Upper lobe of right lung (tissue), 1 donor: ENCODE results near the gene LRRC49. TPM values are rescaled to one million over a fixed set of nuclear protein-coding genes. Genes with fewer than 3 reads are reported as not detected.
A peak's percentile ranks its signal among the peaks of the same experiment; 100 is the strongest.

Experiments used
- ATAC-seq: fragments of 200-7000 bp; cut with Tn5 transposase; one replicate; pipeline ENCODE4 v1.9.1; 2020; ENCODE audit warnings: mild to moderate bottlenecking, moderate library complexity
- DNase-seq: peaks from one replicate; pipeline ENCODE4 v3.0.0-alpha.2; 2020
- H3K27ac ChIP-seq: fragments of 200-600 bp; one replicate; pipeline ENCODE4 v1.8.0; 2022
- H3K27me3 ChIP-seq: fragments of 200-600 bp; one replicate; pipeline ENCODE4 v1.8.0; 2022; ENCODE audit warnings: mild to moderate bottlenecking
- H3K36me3 ChIP-seq: fragments of 200-600 bp; one replicate; pipeline ENCODE4 v1.8.0; 2022
- H3K4me1 ChIP-seq: fragments of 200-600 bp; one replicate; pipeline ENCODE4 v1.8.0; 2022
- H3K4me3 ChIP-seq: fragments of 200-600 bp; one replicate; pipeline ENCODE4 v1.8.0; 2022; ENCODE audit warnings: mild to moderate bottlenecking
- H3K9me3 ChIP-seq: fragments of 200-600 bp; one replicate; pipeline ENCODE4 v1.8.0; 2022
- intact Hi-C: fragments of 100-400 bp; cut with DNase I; formaldehyde crosslinking; loops from one replicate; pipeline ENCODE4 v1.11.0; 2022
- total RNA-seq: library from RNA; stranded (reverse); fragmentation: NEBNext Ultra II Directional; extraction: Animal tissue kit (Norgen Biotek cat#: 25700); gene quantifications from one replicate; pipeline ENCODE4 v1.2.1, GENCODE V29; 2021
- TF ChIP-seq, protein P1 (sequence below): fragments of 200-600 bp; IDR thresholded peaks from one replicate; pipeline ENCODE4 v1.8.0; 2022; ENCODE audit warnings: antibody characterized with exemption
- donor health status: DM: no; HTN: yes; CAD: no; lungs with severe emphysema.

Gene LRRC49
- total RNA-seq, 1 donor from 2014 or later: 4.3 TPM

DNA sequence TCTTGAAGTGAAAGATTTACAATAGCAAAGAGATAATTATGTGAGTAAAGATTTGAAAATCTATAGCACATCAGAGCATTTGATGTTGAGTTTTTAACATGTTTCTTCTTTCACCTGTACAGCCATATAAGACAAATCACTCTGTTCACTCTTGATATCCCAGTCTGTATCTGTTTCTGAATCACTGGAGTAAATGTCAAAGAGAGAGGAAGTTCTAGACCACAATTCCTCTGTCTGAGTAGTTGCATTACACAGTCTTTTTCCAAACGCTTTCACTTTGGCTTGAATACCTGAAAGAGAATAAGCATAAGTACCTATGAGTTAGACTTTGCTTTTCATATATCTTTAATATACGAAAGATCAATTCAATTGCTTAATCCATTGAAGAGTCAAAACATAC lies 10.3 kb upstream of the LRRC49 start:
- Histone ChIP-seq H3K27me3 (no peaks in the 10 kb centered on the region), H3K27ac (no peak overlapping the region), H3K36me3 (no peaks in the 10 kb centered on the region), H3K4me1 (no peaks in the 10 kb centered on the region), H3K4me3 (no peak overlapping the region), H3K9me3 (no peaks in the 10 kb centered on the region)
- TF ChIP-seq, protein P1, sequence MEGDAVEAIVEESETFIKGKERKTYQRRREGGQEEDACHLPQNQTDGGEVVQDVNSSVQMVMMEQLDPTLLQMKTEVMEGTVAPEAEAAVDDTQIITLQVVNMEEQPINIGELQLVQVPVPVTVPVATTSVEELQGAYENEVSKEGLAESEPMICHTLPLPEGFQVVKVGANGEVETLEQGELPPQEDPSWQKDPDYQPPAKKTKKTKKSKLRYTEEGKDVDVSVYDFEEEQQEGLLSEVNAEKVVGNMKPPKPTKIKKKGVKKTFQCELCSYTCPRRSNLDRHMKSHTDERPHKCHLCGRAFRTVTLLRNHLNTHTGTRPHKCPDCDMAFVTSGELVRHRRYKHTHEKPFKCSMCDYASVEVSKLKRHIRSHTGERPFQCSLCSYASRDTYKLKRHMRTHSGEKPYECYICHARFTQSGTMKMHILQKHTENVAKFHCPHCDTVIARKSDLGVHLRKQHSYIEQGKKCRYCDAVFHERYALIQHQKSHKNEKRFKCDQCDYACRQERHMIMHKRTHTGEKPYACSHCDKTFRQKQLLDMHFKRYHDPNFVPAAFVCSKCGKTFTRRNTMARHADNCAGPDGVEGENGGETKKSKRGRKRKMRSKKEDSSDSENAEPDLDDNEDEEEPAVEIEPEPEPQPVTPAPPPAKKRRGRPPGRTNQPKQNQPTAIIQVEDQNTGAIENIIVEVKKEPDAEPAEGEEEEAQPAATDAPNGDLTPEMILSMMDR: no peak
- DNase-seq (no peak), ATAC-seq (peak; percentile 62)
- intact Hi-C loops: no loop called here

DNA sequence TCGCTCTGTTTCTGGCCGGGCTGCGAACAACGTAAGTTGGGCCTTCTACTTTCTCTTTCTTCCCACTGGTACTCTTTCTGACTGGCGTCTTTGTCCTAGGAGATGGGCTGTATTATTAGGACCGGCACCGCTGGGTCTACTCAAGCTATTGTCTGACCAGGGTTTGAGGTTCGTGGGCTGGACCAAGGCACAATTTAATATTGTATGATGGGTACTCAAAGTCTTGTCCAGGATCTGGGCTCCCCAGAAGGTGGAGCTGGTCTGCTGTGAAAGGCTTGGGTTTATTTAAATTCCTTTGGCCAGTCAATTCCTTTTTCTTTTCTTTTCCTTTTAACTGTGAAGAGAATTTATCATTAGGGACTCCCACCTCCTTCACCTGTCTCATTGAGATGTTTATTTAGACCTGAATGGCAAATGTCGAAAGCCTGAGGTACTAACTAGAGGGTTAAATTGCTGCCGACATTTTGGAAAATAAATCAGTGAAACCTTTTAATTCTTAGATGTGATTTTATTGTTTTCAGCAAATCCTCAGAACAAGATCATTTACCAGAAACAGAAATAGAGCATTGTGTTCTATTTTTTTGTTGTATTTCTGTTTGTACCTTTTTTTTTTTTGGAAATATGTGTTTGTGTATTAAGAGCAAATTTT lies 410 bp downstream of the LRRC49 start:
- DNase-seq: no peak
- intact Hi-C loops: no loop called here

DNA sequence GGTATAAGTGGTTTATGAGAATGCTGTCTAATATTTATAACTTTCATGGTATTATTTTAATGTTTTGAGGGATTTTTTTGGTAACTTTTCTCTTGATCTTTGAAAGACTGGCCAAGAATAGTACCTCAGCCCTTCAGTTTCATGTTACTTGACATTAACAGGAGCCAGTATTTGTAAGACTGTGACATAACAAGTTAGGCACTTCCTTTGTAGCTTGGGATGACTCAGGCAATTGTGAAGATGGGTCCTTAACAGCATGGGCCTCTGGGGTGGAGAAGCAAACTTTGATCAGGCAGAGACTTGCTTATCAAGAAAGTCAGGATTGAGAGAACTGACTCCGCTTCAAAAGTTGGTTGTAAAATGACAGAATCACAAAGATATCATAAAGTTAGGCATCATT lies 9.5 kb downstream of the LRRC49 start:
- TF ChIP-seq, protein P1: no peak
- intact Hi-C loops: no loop called here
- Histone ChIP-seq H3K4me1 (no peaks in the 10 kb centered on the region), H3K4me3 (no peak overlapping the region), H3K36me3 (no peaks in the 10 kb centered on the region), H3K9me3 (no peaks in the 10 kb centered on the region), H3K27me3 (no peaks in the 10 kb centered on the region), H3K27ac (no peak overlapping the region)
- ATAC-seq (no peak), DNase-seq (no peak)

More for the DNA sequence above, 410 bp downstream of the LRRC49 start:
- peak; percentile 34 for ATAC-seq
- peak overlapping the region; percentile 72 for H3K27ac ChIP-seq
- H3K4me1 ChIP-seq: peaks cover 5% of the 10 kb centered on the region
- peaks cover 7% of the 10 kb centered on the region for H3K36me3 ChIP-seq
- peak overlapping the region; percentile 67 for H3K4me3 ChIP-seq
- H3K27me3 ChIP-seq: no peaks in the 10 kb centered on the region
- TF ChIP-seq, protein P1: peak; percentile 46
- no peaks in the 10 kb centered on the region for H3K9me3 ChIP-seq

DNA sequence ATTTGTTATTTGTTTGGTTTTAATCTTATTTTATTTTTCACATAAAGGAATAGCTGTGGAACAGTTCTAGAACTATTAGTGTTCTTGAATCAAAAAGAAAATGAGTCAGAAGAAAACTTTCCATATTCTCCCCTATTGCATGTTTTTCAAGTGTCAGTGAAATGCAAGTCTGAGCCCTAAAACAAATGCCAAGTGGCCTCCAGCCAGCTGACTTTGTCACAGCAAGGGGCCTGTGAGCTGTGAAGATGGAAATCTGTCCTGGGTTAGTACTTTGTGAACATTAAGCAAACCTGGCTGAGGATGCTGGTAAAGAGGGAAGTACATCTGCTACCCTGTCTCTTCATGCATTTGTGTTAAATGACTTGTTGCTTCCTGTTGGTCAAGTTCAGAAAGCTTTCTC lies 14.2 kb downstream of the LRRC49 start:
- intact Hi-C loops: no loop called here
- DNase-seq (no peak), ATAC-seq (no peak)
- TF ChIP-seq, protein P1: no peak
- H3K4me1 ChIP-seq: no peaks in the 10 kb centered on the region
- H3K27me3 ChIP-seq: no peaks in the 10 kb centered on the region
- no peak overlapping the region for H3K27ac ChIP-seq
- no peaks in the 10 kb centered on the region for H3K36me3 ChIP-seq
- no peak overlapping the region for H3K4me3 ChIP-seq
- H3K9me3 ChIP-seq: peaks cover 5% of the 10 kb centered on the region

DNA sequence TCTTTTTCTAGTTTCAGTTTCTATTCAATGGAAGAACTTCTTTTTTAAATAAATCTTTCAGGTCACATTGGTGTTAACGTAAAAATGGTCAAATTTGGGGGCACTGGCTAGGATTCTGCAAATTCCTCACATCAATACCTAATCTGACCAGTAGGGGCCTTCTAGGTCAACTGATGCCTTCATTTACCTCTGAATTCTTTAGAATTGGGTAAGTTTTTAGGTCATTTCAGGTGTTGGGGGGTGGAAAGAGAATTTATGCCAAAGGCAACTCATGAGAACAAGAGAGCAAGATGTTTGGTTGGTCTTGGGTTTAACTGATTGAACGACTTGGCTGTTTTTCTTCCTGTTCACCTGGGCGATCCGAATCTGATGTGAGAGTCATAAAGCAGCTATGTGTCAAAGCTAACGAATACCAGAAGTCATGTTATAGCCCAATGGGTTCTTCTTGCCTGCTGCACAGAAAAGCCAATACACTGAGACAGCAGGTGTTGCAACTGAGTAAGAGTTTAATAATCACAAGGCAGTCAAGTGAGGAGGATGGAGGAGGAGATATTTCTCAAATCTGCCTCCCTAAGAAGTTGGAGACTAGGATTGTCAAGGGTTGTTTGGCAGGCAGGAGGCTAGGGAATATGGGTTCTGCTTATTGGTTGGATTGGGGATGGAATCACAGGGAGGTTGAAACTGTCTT lies 15.3 kb downstream of the LRRC49 start:
- intact Hi-C loops: no loop called here
- DNase-seq (no peak), ATAC-seq (no peak)
- no peak overlapping the region for H3K4me3 ChIP-seq
- H3K4me1 ChIP-seq: no peaks in the 10 kb centered on the region
- peaks cover 5% of the 10 kb centered on the region for H3K9me3 ChIP-seq
- TF ChIP-seq, protein P1: no peak
- no peak overlapping the region for H3K27ac ChIP-seq
- no peaks in the 10 kb centered on the region for H3K36me3 ChIP-seq
- H3K27me3 ChIP-seq: no peaks in the 10 kb centered on the region
